A172 (cell line): ENCODE data around the gene BLNK. TPM values are rescaled to one million over a fixed set of nuclear protein-coding genes. Genes with fewer than 3 reads are reported as not detected.

Experiments used
- DNase-seq: peaks from one replicate; pipeline ENCODE4 v3.0.0-alpha.2; 2015; ENCODE audit warnings: low spot score
- total RNA-seq: library from RNA; depleted of rRNA; stranded (reverse); fragments of >200 nt; shearing (Covaris generic); gene quantifications from 2 replicates; pipeline ENCODE4 v1.2.3, GENCODE V29; 2014

Gene BLNK
- total RNA-seq, 1 experiment from 2014 or later = not detected

GRCh38 chr10:96288151-96288621 lies 16.8 kb upstream of the BLNK start:
- no peak for DNase-seq

- DNase-seq = no peak
These were observed 16.2 kb upstream of the BLNK start for GRCh38 chr10:96287392-96288105.

- no peak for DNase-seq
These were observed 14.0 kb upstream of the BLNK start for GRCh38 chr10:96285331-96285752.

- DNase-seq = no peak
These were observed 12.4 kb upstream of the BLNK start for GRCh38 chr10:96283756-96284155.

- DNase-seq = no peak
These were observed 12.0 kb upstream of the BLNK start for GRCh38 chr10:96283351-96283750.

GRCh38 chr10:96281444-96282029 lies 10.2 kb upstream of the BLNK start:
- DNase-seq = no peak

- no peak for DNase-seq
These were observed 9.5 kb upstream of the BLNK start for GRCh38 chr10:96280859-96281258.

- no peak for DNase-seq
These were observed 7.8 kb upstream of the BLNK start for GRCh38 chr10:96279191-96279641.

GRCh38 chr10:96276831-96277230 lies 5.5 kb upstream of the BLNK start:
- no peak for DNase-seq

- DNase-seq = no peak
These were observed 5.1 kb upstream of the BLNK start for GRCh38 chr10:96276426-96276825.

GRCh38 chr10:96275685-96276418 lies 4.5 kb upstream of the BLNK start:
- DNase-seq = no peak

GRCh38 chr10:96272316-96273280 lies 1.2 kb upstream of the BLNK start:
- no peak for DNase-seq

GRCh38 chr10:96270571-96270970 lies 798 bp downstream of the BLNK start:
- no peak for DNase-seq

- no peak for DNase-seq
These were observed 1.7 kb downstream of the BLNK start for GRCh38 chr10:96269438-96270300.

GRCh38 chr10:96268341-96268909 lies 2.9 kb downstream of the BLNK start:
- DNase-seq = no peak

GRCh38 chr10:96267234-96267705 lies 4.1 kb downstream of the BLNK start:
- DNase-seq = no peak

GRCh38 chr10:96266118-96266770 lies 5.1 kb downstream of the BLNK start:
- DNase-seq = no peak

GRCh38 chr10:96264938-96265337 lies 6.4 kb downstream of the BLNK start:
- no peak for DNase-seq

GRCh38 chr10:96263669-96264068 lies 7.7 kb downstream of the BLNK start:
- DNase-seq = no peak

- no peak for DNase-seq
These were observed 8.2 kb downstream of the BLNK start for GRCh38 chr10:96263176-96263575.
